ENCODE measurements around the gene GPHN. TPM values are rescaled to one million over a fixed set of nuclear protein-coding genes. Genes with fewer than 3 reads are reported as not detected.

GPHN gene
- total RNA-seq, 1 experiment from 2014 or later = 11.3 TPM

GRCh38 chr14:66511849-66512248, 3.9 kb downstream of the GPHN start:
- BruUV-seq (replicated peaks) = no TSS peak
- H3K36me3 ChIP-seq (ENCODE audit: control insufficient read depth, insufficient read depth, low read length) = no peaks in the 10 kb centered on the region
- no peak overlapping the region for H3K4me3 ChIP-seq (ENCODE audit: low read depth, low read length)
- H3K27ac Mint-ChIP-seq (ENCODE audit: unreplicated experiment) = no peak overlapping the region
- peaks cover 9% of the 10 kb centered on the region for H3K4me1 Mint-ChIP-seq (ENCODE audit: low read depth, unreplicated experiment)
- H3K9me3 ChIP-seq = no peaks in the 10 kb centered on the region
- CTCF ChIA-PET = no interaction called here
- no peaks in the 10 kb centered on the region for H3K4me1 ChIP-seq
- intact Hi-C loops (cut with micrococcal nuclease; ENCODE audit: unreplicated experiment) = no loop called here
- H3K4me3 Mint-ChIP-seq (ENCODE audit: unreplicated experiment) = no peak overlapping the region
- no peaks in the 10 kb centered on the region for H3K27me3 ChIP-seq (replicated peaks; ENCODE audit: control insufficient read depth, insufficient read depth, low read length)
- no peak for DNase-seq
- no peaks in the 10 kb centered on the region for H3K36me3 Mint-ChIP-seq (ENCODE audit: insufficient read depth, unreplicated experiment)
- POLR2A ChIA-PET = no interaction called here
- peaks cover 14% of the 10 kb centered on the region for H3K27me3 Mint-ChIP-seq (ENCODE audit: insufficient read depth, unreplicated experiment)
- no peaks in the 10 kb centered on the region for H3K9me3 Mint-ChIP-seq (ENCODE audit: unreplicated experiment)
- TF ChIP-seq, protein P1, sequence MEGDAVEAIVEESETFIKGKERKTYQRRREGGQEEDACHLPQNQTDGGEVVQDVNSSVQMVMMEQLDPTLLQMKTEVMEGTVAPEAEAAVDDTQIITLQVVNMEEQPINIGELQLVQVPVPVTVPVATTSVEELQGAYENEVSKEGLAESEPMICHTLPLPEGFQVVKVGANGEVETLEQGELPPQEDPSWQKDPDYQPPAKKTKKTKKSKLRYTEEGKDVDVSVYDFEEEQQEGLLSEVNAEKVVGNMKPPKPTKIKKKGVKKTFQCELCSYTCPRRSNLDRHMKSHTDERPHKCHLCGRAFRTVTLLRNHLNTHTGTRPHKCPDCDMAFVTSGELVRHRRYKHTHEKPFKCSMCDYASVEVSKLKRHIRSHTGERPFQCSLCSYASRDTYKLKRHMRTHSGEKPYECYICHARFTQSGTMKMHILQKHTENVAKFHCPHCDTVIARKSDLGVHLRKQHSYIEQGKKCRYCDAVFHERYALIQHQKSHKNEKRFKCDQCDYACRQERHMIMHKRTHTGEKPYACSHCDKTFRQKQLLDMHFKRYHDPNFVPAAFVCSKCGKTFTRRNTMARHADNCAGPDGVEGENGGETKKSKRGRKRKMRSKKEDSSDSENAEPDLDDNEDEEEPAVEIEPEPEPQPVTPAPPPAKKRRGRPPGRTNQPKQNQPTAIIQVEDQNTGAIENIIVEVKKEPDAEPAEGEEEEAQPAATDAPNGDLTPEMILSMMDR (IDR thresholded peaks at IDR 0.05; ENCODE audit: insufficient read depth in 1 of 2, low read depth in 1 of 2, low read length in 1 of 2, severe bottlenecking in 1 of 2, unreplicated experiment in 1 of 2) = no peak

- intact Hi-C loops (cut with micrococcal nuclease; ENCODE audit: unreplicated experiment) = no loop called here
- no peak for DNase-seq
- H3K4me3 Mint-ChIP-seq (ENCODE audit: unreplicated experiment) = no peak overlapping the region
- no peaks in the 10 kb centered on the region for H3K4me1 ChIP-seq
- ChIA-PET CTCF (no interaction called here), POLR2A (no interaction called here)
- H3K9me3 ChIP-seq = no peaks in the 10 kb centered on the region
- H3K36me3 Mint-ChIP-seq (ENCODE audit: insufficient read depth, unreplicated experiment) = no peaks in the 10 kb centered on the region
- H3K4me3 ChIP-seq (ENCODE audit: low read depth, low read length) = no peak overlapping the region
- no peaks in the 10 kb centered on the region for H3K36me3 ChIP-seq (ENCODE audit: control insufficient read depth, insufficient read depth, low read length)
- peaks cover 7% of the 10 kb centered on the region for H3K4me1 Mint-ChIP-seq (ENCODE audit: low read depth, unreplicated experiment)
- BruUV-seq (replicated peaks) = no TSS peak
- peaks cover 14% of the 10 kb centered on the region for H3K27me3 Mint-ChIP-seq (ENCODE audit: insufficient read depth, unreplicated experiment)
- H3K9me3 Mint-ChIP-seq (ENCODE audit: unreplicated experiment) = no peaks in the 10 kb centered on the region
- H3K27me3 ChIP-seq (replicated peaks; ENCODE audit: control insufficient read depth, insufficient read depth, low read length) = no peaks in the 10 kb centered on the region
- TF ChIP-seq, protein P1 (IDR thresholded peaks at IDR 0.05; ENCODE audit: insufficient read depth in 1 of 2, low read depth in 1 of 2, low read length in 1 of 2, severe bottlenecking in 1 of 2, unreplicated experiment in 1 of 2) = no peak
- no peak overlapping the region for H3K27ac Mint-ChIP-seq (ENCODE audit: unreplicated experiment)
Observed at GRCh38 chr14:66514213-66514612, 6.3 kb downstream of the GPHN start.

DNA sequence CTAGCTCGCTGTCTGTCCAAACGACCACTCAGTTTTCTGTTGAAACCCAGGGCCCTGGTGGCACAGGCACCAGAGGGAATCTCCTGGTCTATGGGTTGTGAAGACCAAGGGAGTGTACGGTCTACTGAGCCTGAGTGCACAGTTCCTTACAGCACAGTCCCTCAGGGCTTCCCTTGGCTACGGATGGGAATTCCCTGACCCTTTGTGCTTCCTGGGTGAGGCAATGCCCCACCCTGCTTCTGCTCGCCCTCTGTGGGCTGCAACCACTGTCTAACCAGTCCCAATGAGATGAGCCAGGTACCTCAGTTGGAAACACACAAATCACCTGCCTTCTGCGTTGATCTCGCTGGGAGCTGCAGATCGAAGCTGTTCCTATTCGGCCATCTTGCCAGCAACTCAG, 22.6 kb downstream of the GPHN start:
- Mint-ChIP-seq H3K27me3 (ENCODE audit: insufficient read depth, unreplicated experiment) (peaks cover 6% of the 10 kb centered on the region), H3K27ac (ENCODE audit: unreplicated experiment) (no peak overlapping the region), H3K4me1 (ENCODE audit: low read depth, unreplicated experiment) (no peaks in the 10 kb centered on the region), H3K9me3 (ENCODE audit: unreplicated experiment) (peaks cover 10% of the 10 kb centered on the region), H3K36me3 (ENCODE audit: insufficient read depth, unreplicated experiment) (no peaks in the 10 kb centered on the region), H3K4me3 (ENCODE audit: unreplicated experiment) (no peak overlapping the region)
- Histone ChIP-seq H3K4me3 (ENCODE audit: low read depth, low read length) (no peak overlapping the region), H3K27me3 (replicated peaks; ENCODE audit: control insufficient read depth, insufficient read depth, low read length) (no peaks in the 10 kb centered on the region), H3K36me3 (ENCODE audit: control insufficient read depth, insufficient read depth, low read length) (no peaks in the 10 kb centered on the region), H3K9me3 (no peaks in the 10 kb centered on the region), H3K4me1 (no peaks in the 10 kb centered on the region)
- POLR2A ChIA-PET = no interaction called here
- no TSS peak for BruUV-seq (replicated peaks)
- intact Hi-C loops (cut with micrococcal nuclease; ENCODE audit: unreplicated experiment) = no loop called here
- no peak for DNase-seq
- TF ChIP-seq, protein P1 (IDR thresholded peaks at IDR 0.05; ENCODE audit: insufficient read depth in 1 of 2, low read depth in 1 of 2, low read length in 1 of 2, severe bottlenecking in 1 of 2, unreplicated experiment in 1 of 2) = no peak
- CTCF ChIA-PET = no interaction called here
